Kidney capillary endothelial cell (primary cell): Measurements from ENCODE around the gene ASB18.

Experiments
- DNase-seq: peaks from one replicate; pipeline ENCODE4 v3.0.0-alpha.2; 2018; ENCODE audit warnings: low spot score

ASB18 gene

GRCh38 chr2:236173729-236174607, 90.2 kb downstream of the ASB18 start:
- no peak for DNase-seq

GRCh38 chr2:236173036-236173728, 91.0 kb downstream of the ASB18 start:
- DNase-seq: no peak

- no peak for DNase-seq
Measured at GRCh38 chr2:236172255-236173035, 91.8 kb downstream of the ASB18 start.

GRCh38 chr2:236171680-236172254, 92.4 kb downstream of the ASB18 start:
- DNase-seq: no peak

- DNase-seq: no peak
Measured at GRCh38 chr2:236171181-236171679, 93.0 kb downstream of the ASB18 start.

- DNase-seq: no peak
Measured at GRCh38 chr2:236170590-236171165, 93.5 kb downstream of the ASB18 start.

- DNase-seq: no peak
Measured at GRCh38 chr2:236169741-236170589, 94.2 kb downstream of the ASB18 start.

GRCh38 chr2:236169151-236169721, 95.0 kb downstream of the ASB18 start:
- DNase-seq: no peak

GRCh38 chr2:236168110-236169080, 95.8 kb downstream of the ASB18 start, which contains the start of gene GBX2:
TSS of gene GBX2 (minus strand) at chr2:236168386. CDS start at chr2:236167971, 415 bp downstream.
- no peak for DNase-seq

- DNase-seq: no peak
Measured at GRCh38 chr2:236167297-236168109, 96.7 kb downstream of the ASB18 start.

GRCh38 chr2:236166796-236167296, 97.4 kb downstream of the ASB18 start:
- no peak for DNase-seq

- no peak for DNase-seq
Measured at GRCh38 chr2:236165842-236166795, 98.1 kb downstream of the ASB18 start.

GRCh38 chr2:236164925-236165841, 99.0 kb downstream of the ASB18 start:
- no peak for DNase-seq

- DNase-seq: no peak
Measured at GRCh38 chr2:236164201-236164924, 99.8 kb downstream of the ASB18 start.
